ENCODE results near the gene AKNA. TPM values are rescaled to one million over a fixed set of nuclear protein-coding genes. Genes with fewer than 3 reads are reported as not detected.
A peak's percentile ranks its signal among the peaks of the same experiment; 100 is the strongest.

AKNA gene
- total RNA-seq = 2.6 and 3.7 TPM in 2 replicates

GRCh38 chr9:114387680-114388356 is at the start of gene AKNA:
TSS of gene AKNA (minus strand) at chr9:114387982. CDS start at chr9:114381333, 6,649 bp downstream.
- FAIRE-seq (no peak), DNase-seq (ENCODE audit: low read depth) (peak; percentile 31)
- H3K4me3 ChIP-seq (ENCODE audit: low read depth, low read length) = peak within 1 kb of the TSS; percentile 9
- no peaks in the 10 kb centered on the region for H3K27me3 ChIP-seq (ENCODE audit: control insufficient read depth, insufficient read depth, low read length)
- TF ChIP-seq CTCF (IDR thresholded peaks at IDR 0.05; ENCODE audit: insufficient read depth, low read length, severe bottlenecking) = no peak
- peaks cover 1% of the 10 kb centered on the region for H3K36me3 ChIP-seq (ENCODE audit: control insufficient read depth, insufficient read depth, low read length)

- TF ChIP-seq CTCF (IDR thresholded peaks at IDR 0.05; ENCODE audit: insufficient read depth, low read length, severe bottlenecking) = no peak
- DNase-seq (ENCODE audit: low read depth) (no peak), FAIRE-seq (no peak)
- Histone ChIP-seq H3K36me3 (ENCODE audit: control insufficient read depth, insufficient read depth, low read length) (no peaks in the 10 kb centered on the region), H3K27me3 (ENCODE audit: control insufficient read depth, insufficient read depth, low read length) (no peaks in the 10 kb centered on the region), H3K4me3 (ENCODE audit: low read depth, low read length) (no peak overlapping the region)
Observed at GRCh38 chr9:114437401-114437893, 49.7 kb upstream of the AKNA start.

- FAIRE-seq = peak; percentile 80
- DNase-seq (ENCODE audit: low read depth) = peak; percentile 52
- TF ChIP-seq CTCF (IDR thresholded peaks at IDR 0.05; ENCODE audit: insufficient read depth, low read length, severe bottlenecking) = peak; percentile 82
- Histone ChIP-seq H3K27me3 (ENCODE audit: control insufficient read depth, insufficient read depth, low read length) (peaks cover 2% of the 10 kb centered on the region), H3K4me3 (ENCODE audit: low read depth, low read length) (no peak overlapping the region), H3K36me3 (ENCODE audit: control insufficient read depth, insufficient read depth, low read length) (no peaks in the 10 kb centered on the region)
Observed at GRCh38 chr9:114434878-114435311, 47.1 kb upstream of the AKNA start.

GRCh38 chr9:114433720-114434255 is 46.0 kb upstream of the AKNA start:
- no peak for DNase-seq (ENCODE audit: low read depth)
- FAIRE-seq = no peak
- H3K36me3 ChIP-seq (ENCODE audit: control insufficient read depth, insufficient read depth, low read length) = no peaks in the 10 kb centered on the region
- H3K4me3 ChIP-seq (ENCODE audit: low read depth, low read length) = no peak overlapping the region
- TF ChIP-seq CTCF (IDR thresholded peaks at IDR 0.05; ENCODE audit: insufficient read depth, low read length, severe bottlenecking) = no peak
- H3K27me3 ChIP-seq (ENCODE audit: control insufficient read depth, insufficient read depth, low read length) = peaks cover 2% of the 10 kb centered on the region

GRCh38 chr9:114433086-114433485 is 45.3 kb upstream of the AKNA start:
- H3K27me3 ChIP-seq (ENCODE audit: control insufficient read depth, insufficient read depth, low read length) = peaks cover 2% of the 10 kb centered on the region
- H3K4me3 ChIP-seq (ENCODE audit: low read depth, low read length) = no peak overlapping the region
- no peak for DNase-seq (ENCODE audit: low read depth)
- FAIRE-seq = no peak
- no peak for TF ChIP-seq CTCF (IDR thresholded peaks at IDR 0.05; ENCODE audit: insufficient read depth, low read length, severe bottlenecking)
- no peaks in the 10 kb centered on the region for H3K36me3 ChIP-seq (ENCODE audit: control insufficient read depth, insufficient read depth, low read length)
